HepG2 (cell line): ENCODE data around the gene AEBP1. TPM values are rescaled to one million over a fixed set of nuclear protein-coding genes. Genes with fewer than 3 reads are reported as not detected.

Experiments
- BHLHE40 ChIP-seq: IDR thresholded peaks from 2 replicates; pipeline ENCODE4 v1.6.1; 2011; ENCODE audit warnings: low read length, improper control_type of control experiment
- CBX1 ChIP-seq: IDR thresholded peaks from one replicate; pipeline ENCODE4 v1.6.1; 2016; ENCODE audit warnings: antibody characterized with exemption, low read depth
- CEBPG ChIP-seq: IDR thresholded peaks from 2 replicates; pipeline ENCODE4 v1.6.1; 2016
- FOXO4 ChIP-seq: sonication (generic); formaldehyde crosslinking; conservative IDR thresholded peaks from 2 replicates; pipeline ENCODE4 v1.8.1; 2023; ENCODE audit warnings: missing genetic modification reagents
- MNT ChIP-seq: fragments of 450-650 bp; IDR thresholded peaks from 2 replicates; pipeline ENCODE4 v1.6.1; 2016
- MXI1 ChIP-seq: IDR thresholded peaks from 3 replicates; pipeline ENCODE4 v1.6.1; 2012; ENCODE audit warnings: low read depth, low read length, inconsistent platforms, borderline replicate concordance
- MYC ChIP-seq: sonication (generic); formaldehyde crosslinking; IDR thresholded peaks from 2 replicates; pipeline ENCODE4 v1.9.0; 2021; ENCODE audit warnings: missing genetic modification reagents, borderline replicate concordance
- RAD21 ChIP-seq: fragments of 450-650 bp; formaldehyde crosslinking; IDR thresholded peaks from 2 replicates; pipeline ENCODE4 v1.5.0; 2020; ENCODE audit warnings: mild to moderate bottlenecking
- RARG ChIP-seq: sonication (generic); formaldehyde crosslinking; IDR thresholded peaks from 2 replicates; pipeline ENCODE4 v1.4.0; 2020; ENCODE audit warnings: low read depth, mild to moderate bottlenecking, missing genetic modification reagents
- RBM22 ChIP-seq: fragments of 200-400 bp; formaldehyde crosslinking; optimal IDR thresholded peaks from 2 replicates; pipeline ENCODE3; 2017; ENCODE audit warnings: mild to moderate bottlenecking, low read length, moderate library complexity
- RERE ChIP-seq: IDR thresholded peaks from 2 replicates; pipeline ENCODE4 v1.6.1; 2016; ENCODE audit warnings: low read depth, missing genetic modification reagents, missing compliant biosample characterization
- RXRB ChIP-seq: IDR thresholded peaks from 2 replicates; pipeline ENCODE4 v1.6.1; 2016; ENCODE audit warnings: borderline replicate concordance, missing genetic modification reagents, missing compliant biosample characterization
- SAP130 ChIP-seq: IDR thresholded peaks from 2 replicates; pipeline ENCODE4 v1.6.1; 2016; ENCODE audit warnings: low read depth
- SCMH1 ChIP-seq: sonication (generic); formaldehyde crosslinking; IDR thresholded peaks from 2 replicates; pipeline ENCODE4 v1.9.0; 2021; ENCODE audit warnings: missing genetic modification reagents, mild to moderate bottlenecking, borderline replicate concordance
- TAF15 ChIP-seq: fragments of 200-400 bp; formaldehyde crosslinking; IDR thresholded peaks from one replicate; pipeline ENCODE4 v1.6.1; 2018; ENCODE audit warnings: mild to moderate bottlenecking, low read depth, low read length; ENCODE audit not compliant: poor library complexity, severe bottlenecking
- TOE1 ChIP-seq: sonication (generic); formaldehyde crosslinking; IDR thresholded peaks from 2 replicates; pipeline ENCODE4 v1.4.0; 2020; ENCODE audit warnings: mild to moderate bottlenecking, missing genetic modification reagents
- polyA plus RNA-seq, 8 experiments: library from polyadenylated mRNA; depleted of rRNA in 3 of 8; stranded (reverse) in 7 of 8; unstranded in 1 of 8; fragments of >200 nt; fragmentation: Illumina TruSeq in 4 of 8; extraction: Trizol in 4 of 8; gene quantifications; 2 replicates each; pipeline versions ENCODE4 v1.2.1 to v1.2.3, GENCODE V29; 2011 to 2016; ENCODE audit warnings: low read depth in 4 of 8, missing spikeins in 1 of 8, mixed read lengths in 1 of 8; ENCODE audit not compliant: insufficient read depth in 1 of 8
- total RNA-seq, 5 experiments: library from RNA; depleted of rRNA; stranded (reverse); fragments of >200 nt; fragmentation: Illumina TruSeq; extraction: Trizol; gene quantifications; 2 replicates each; pipeline ENCODE4 v1.2.3, GENCODE V29; 2016; ENCODE audit warnings: low read depth in 1 of 5
- TF ChIP-seq, protein P1 (sequence below): sonication (generic); formaldehyde crosslinking; IDR thresholded peaks from 2 replicates; pipeline ENCODE4 v1.4.0; 2020; ENCODE audit warnings: mild to moderate bottlenecking, low read depth, missing genetic modification reagents
- TF ChIP-seq, protein P2 (sequence below): sonication (generic); formaldehyde crosslinking; IDR thresholded peaks from 2 replicates; pipeline ENCODE4 v1.5.0; 2020; ENCODE audit warnings: missing genetic modification reagents

Gene AEBP1
- total and polyA plus RNA-seq, 2 of the 13 experiments (the other 11 are each of a cell fraction or from before 2014, with no cell fraction given), result 0.22 to 0.55 TPM

DNA sequence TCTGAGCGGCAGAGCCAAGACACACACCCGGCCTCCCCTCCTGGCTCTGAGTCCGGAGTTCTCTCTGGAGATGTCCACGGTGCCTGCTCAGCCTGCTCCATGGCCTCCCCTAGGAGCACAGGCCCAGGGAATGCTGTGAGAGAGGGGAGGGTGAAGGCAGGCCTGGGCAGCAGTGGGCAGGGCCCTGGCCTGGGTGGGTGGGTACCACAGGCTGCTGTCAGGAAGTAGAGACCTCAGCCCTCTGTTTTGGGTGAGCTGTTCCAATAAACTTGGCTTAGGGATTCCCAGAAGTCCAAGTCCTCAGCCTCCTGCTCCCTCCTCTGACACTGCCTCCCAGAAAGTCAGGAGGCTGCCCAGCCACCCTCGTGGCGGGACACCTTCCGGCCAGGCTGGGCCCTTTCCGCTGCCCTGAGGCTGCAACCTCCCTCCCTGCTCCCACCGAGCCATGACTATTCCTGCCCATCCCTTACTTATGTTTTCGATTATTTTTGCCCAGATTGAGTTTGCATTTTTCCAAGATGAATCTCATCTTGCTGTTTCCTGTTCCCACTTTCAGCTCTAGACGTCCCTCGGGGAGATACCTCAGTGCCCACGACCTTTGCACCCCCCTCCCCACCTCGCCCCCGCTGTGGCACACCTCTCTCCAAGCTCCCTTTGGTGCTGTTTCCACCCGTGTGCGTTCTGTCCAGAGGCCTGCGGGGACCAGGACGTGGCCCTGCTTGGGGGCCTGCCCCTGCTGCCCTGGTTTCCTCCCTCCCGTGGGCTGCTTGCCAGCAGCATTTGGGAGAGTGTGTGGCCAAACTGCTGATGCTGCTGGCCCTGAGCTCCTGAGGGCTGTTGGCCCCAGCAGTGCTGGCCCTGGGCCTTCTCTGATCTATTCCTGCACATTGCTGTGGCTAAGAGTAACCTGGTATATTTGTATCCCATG, 16.0 kb upstream of the AEBP1 start (continued):
- TF ChIP-seq MXI1 (no peak), RXRB (no peak), RBM22 (no peak), RARG (no peak), SCMH1 (no peak), TOE1 (CRISPR knock-in tag) (no peak), FOXO4 (CRISPR knock-in tag) (no peak), TAF15 (no peak), MNT (no peak), MYC (peak; percentile 64; the same call in 1 of the 2 replicates), RERE (CRISPR knock-in tag) (no peak), RAD21 (no peak), SAP130 (peak; percentile 33; the same call in 1 of the 2 replicates), BHLHE40 (no peak), CEBPG (no peak), CBX1 (no peak)
- TF ChIP-seq, protein P1, sequence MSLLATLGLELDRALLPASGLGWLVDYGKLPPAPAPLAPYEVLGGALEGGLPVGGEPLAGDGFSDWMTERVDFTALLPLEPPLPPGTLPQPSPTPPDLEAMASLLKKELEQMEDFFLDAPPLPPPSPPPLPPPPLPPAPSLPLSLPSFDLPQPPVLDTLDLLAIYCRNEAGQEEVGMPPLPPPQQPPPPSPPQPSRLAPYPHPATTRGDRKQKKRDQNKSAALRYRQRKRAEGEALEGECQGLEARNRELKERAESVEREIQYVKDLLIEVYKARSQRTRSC, result no peak
- TF ChIP-seq, protein P2, sequence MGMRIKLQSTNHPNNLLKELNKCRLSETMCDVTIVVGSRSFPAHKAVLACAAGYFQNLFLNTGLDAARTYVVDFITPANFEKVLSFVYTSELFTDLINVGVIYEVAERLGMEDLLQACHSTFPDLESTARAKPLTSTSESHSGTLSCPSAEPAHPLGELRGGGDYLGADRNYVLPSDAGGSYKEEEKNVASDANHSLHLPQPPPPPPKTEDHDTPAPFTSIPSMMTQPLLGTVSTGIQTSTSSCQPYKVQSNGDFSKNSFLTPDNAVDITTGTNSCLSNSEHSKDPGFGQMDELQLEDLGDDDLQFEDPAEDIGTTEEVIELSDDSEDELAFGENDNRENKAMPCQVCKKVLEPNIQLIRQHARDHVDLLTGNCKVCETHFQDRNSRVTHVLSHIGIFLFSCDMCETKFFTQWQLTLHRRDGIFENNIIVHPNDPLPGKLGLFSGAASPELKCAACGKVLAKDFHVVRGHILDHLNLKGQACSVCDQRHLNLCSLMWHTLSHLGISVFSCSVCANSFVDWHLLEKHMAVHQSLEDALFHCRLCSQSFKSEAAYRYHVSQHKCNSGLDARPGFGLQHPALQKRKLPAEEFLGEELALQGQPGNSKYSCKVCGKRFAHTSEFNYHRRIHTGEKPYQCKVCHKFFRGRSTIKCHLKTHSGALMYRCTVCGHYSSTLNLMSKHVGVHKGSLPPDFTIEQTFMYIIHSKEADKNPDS (CRISPR knock-in tag), result no peak
